HG02610 (cell line): ENCODE results near the gene FBXW12.
"Not testable (repeated sequence)": the region's sequence is repeated elsewhere in the genome, so short reads cannot be mapped to it uniquely, and the experiment has no call there.

Experiments used
- ATAC-seq: cut with Tn5 transposase; IDR thresholded peaks from one replicate; pipeline ENCODE4 v1.9.1; 2021; ENCODE audit warnings: mild to moderate bottlenecking, moderate library complexity; ENCODE audit not compliant: unreplicated experiment

The FBXW12 gene

GRCh38 chr3:48372377-48372770, 355 bp downstream of the FBXW12 start:
- no peak for ATAC-seq

GRCh38 chr3:48372862-48373435, 930 bp downstream of the FBXW12 start:
- no peak for ATAC-seq

- no peak for ATAC-seq
Observed at GRCh38 chr3:48387634-48388033, 15.6 kb downstream of the FBXW12 start.

- no peak for ATAC-seq
Observed at GRCh38 chr3:48388966-48389365, 16.9 kb downstream of the FBXW12 start.

GRCh38 chr3:48394391-48394790, 22.4 kb downstream of the FBXW12 start:
- no peak for ATAC-seq

GRCh38 chr3:48395714-48396113, 23.7 kb downstream of the FBXW12 start:
- no peak for ATAC-seq

- ATAC-seq: no peak
Observed at GRCh38 chr3:48397767-48398681, 26.0 kb downstream of the FBXW12 start.

- ATAC-seq: no peak
Observed at GRCh38 chr3:48398701-48399386, 26.8 kb downstream of the FBXW12 start.

GRCh38 chr3:48399387-48400172, 27.6 kb downstream of the FBXW12 start:
- no peak for ATAC-seq

- ATAC-seq: peak; percentile 49
Observed at GRCh38 chr3:48400824-48401433, 28.9 kb downstream of the FBXW12 start.

GRCh38 chr3:48401434-48401901, 29.4 kb downstream of the FBXW12 start:
- ATAC-seq: not testable (repeated sequence)

GRCh38 chr3:48402281-48402732, 30.3 kb downstream of the FBXW12 start:
- ATAC-seq: no peak

- no peak for ATAC-seq
Observed at GRCh38 chr3:48402907-48403306, 30.9 kb downstream of the FBXW12 start.

GRCh38 chr3:48403533-48404439, 31.8 kb downstream of the FBXW12 start:
- ATAC-seq: no peak

GRCh38 chr3:48404440-48405342, 32.7 kb downstream of the FBXW12 start:
- no peak for ATAC-seq

- ATAC-seq: no peak
Observed at GRCh38 chr3:48405343-48405881, 33.4 kb downstream of the FBXW12 start.

- no peak for ATAC-seq
Observed at GRCh38 chr3:48405971-48406370, 34.0 kb downstream of the FBXW12 start.
